Measurements from ENCODE around the gene NOTO.

DNA sequence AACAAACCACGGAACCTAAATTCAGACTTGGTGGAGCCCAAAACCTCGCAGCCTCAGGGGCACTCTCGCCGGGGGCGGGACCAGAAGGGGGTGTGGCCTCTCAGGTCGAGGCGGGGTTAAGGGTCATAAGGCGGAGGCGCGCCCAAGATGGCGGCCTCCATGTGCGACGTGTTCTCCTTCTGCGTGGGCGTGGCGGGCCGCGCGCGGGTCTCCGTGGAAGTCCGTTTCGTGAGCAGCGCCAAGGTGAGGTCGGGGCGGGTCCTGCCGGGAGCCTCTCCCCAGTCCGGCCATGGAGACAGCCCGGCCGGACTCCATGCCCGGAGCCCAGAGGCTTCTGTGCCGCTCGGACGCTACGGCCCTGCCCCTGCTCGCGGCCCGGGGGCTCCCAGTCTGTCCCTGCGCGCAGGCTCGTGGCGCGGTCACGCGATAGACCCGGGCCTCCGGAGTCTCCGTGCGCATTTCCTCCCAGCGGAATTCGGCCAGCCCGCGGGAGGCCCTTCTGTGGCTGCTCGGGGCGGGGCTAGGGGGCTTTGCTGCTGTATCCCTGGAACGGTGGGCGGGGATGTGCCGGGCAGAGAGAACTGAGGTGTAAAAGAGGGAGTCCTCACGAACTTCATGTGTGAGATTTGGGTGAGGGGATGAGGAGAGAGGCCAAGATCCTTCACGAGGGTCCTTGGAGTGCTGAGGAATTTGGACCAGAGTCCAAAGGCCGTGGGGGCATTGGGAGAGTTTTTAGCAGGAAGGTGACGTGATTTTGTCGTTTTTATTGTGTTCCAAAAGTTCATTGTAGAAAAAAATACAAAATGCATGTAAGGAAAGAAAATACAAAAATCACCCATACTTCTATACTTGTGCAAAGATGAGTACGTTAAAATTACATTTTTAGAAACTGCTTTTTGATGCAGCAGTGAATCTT is 12.0 kb downstream of the NOTO start, which contains the start of gene SMYD5:
- TF ChIP-seq, protein P1, sequence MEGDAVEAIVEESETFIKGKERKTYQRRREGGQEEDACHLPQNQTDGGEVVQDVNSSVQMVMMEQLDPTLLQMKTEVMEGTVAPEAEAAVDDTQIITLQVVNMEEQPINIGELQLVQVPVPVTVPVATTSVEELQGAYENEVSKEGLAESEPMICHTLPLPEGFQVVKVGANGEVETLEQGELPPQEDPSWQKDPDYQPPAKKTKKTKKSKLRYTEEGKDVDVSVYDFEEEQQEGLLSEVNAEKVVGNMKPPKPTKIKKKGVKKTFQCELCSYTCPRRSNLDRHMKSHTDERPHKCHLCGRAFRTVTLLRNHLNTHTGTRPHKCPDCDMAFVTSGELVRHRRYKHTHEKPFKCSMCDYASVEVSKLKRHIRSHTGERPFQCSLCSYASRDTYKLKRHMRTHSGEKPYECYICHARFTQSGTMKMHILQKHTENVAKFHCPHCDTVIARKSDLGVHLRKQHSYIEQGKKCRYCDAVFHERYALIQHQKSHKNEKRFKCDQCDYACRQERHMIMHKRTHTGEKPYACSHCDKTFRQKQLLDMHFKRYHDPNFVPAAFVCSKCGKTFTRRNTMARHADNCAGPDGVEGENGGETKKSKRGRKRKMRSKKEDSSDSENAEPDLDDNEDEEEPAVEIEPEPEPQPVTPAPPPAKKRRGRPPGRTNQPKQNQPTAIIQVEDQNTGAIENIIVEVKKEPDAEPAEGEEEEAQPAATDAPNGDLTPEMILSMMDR (IDR thresholded peaks at IDR 0.05): no peak
- no peak for TF ChIP-seq POLR2A (IDR thresholded peaks at IDR 0.05)
- peak; percentile 15 to 79 for TF ChIP-seq EP300 (IDR thresholded peaks at IDR 0.05)
